Middle frontal gyrus (tissue), 1 donor: ENCODE measurements around the gene MAP3K1.

Experiments
- DNase-seq: peaks from one replicate; pipeline ENCODE4 v3.0.0-alpha.2; 2015; ENCODE audit warnings: low spot score; ENCODE audit errors: extremely low spot score

MAP3K1 gene

DNA sequence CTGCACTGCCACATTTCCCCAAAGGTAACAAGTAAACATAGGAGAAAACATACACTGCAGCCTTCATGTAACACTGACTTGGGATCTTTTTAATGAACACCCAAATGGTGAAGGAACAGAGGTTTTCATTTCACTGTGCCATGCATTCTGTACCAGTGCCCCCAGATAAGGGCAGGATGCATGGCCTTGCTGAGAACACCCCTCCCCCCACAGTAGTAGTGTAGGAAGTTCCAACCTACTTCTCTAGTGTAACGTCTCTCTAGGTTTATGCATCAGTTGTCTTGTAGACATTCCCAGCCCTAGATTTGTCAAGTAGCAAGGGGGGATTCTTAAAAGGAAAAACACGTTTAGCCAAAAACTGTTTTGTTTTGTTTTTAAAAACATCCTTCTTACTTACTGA lies 29.9 kb downstream of the MAP3K1 start:
- DNase-seq: no peak

GRCh38 chr5:56845904-56846480 lies 30.6 kb downstream of the MAP3K1 start:
- DNase-seq: no peak

- no peak for DNase-seq
Measured at GRCh38 chr5:56848206-56848605, 32.9 kb downstream of the MAP3K1 start.

DNA sequence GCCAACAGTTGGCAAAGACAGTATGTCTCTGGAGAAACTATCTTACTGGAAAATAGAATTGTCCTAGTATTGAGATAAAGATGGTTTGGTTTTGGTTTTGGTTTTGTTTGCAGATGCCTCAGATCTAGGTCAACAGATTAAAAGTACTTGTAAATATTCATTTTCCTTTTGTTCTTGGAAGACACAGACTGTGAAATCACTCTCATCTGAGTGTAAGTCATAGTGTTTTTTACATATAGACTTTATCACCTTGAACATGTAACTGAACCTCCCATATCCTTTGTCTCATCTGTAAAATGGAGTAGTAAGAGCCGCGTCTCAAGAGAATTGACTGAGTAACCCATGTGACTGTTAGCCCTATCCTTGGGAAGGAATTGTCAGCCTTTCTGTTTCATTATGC lies 34.3 kb downstream of the MAP3K1 start:
- no peak for DNase-seq

DNA sequence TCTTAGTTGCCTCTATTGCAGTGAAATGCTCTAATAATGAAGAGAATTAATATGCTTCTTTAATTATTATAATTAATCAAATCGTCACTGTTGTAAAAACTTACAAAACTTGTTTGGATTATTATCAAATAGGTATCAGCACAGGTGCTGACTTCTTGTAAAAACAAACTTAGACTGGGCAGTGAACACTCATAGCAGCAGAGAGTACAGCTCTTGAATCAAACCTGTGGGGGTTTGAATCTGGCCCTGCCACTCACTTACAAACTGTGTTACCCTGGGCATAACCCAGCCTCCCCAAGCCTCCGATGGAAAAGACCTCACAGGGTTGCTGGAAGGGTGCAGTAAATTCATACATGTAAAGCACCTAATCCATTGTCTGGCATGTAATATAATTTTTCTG lies 35.1 kb downstream of the MAP3K1 start:
- DNase-seq: no peak

DNA sequence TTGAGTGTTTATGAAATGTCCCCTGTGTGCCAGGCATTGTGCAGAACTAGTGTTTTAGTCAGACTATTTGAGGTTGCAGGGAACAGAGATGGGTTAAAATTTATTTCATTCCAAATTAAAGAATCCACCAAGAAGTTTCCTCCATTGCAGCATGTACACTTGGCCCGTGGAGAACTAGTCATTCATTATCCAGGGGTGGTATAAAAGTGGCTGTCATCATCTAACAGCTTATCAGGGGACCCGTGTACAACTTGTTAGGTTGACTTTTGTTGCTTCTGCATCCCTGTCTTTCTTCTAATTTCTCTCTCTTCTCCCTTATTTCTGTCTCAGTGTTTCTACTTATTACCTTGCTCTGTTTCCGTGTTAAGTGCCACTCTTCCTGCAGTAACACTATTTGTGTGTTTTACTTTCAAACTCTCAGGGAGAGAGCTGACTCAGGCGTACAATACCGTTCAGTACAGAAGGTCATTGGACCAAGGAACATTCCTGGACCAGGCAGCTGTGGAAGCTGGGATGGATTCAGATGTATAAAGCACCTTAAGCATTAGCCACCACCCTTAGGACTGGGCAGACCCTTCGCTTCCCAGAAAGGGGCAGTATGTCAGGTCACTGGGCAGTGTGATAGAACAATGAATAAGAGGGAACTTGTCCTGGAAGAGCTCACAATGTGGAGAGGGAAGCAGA lies 36.1 kb downstream of the MAP3K1 start:
- no peak for DNase-seq

GRCh38 chr5:56852228-56853000 lies 37.1 kb downstream of the MAP3K1 start:
- DNase-seq: no peak

DNA sequence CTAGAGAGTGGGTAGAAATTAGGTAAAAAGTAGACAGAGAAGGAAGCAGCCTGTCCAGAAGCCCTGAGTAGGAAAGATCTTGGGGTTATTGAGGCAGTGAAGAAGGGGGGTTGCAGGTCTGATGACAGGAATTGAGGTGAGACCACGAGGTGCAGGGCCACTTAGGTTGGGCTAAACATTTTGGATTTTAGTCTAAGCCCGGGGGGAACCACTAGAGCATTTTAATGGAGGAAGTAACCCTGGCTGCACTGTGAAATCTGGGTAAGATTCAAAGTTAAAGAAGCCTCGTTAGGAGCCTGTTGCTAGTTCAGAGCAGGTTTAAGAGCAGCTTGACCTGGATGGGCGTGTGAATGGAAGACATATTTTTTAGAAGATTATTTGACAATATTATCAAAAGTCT lies 38.3 kb downstream of the MAP3K1 start:
- no peak for DNase-seq

DNA sequence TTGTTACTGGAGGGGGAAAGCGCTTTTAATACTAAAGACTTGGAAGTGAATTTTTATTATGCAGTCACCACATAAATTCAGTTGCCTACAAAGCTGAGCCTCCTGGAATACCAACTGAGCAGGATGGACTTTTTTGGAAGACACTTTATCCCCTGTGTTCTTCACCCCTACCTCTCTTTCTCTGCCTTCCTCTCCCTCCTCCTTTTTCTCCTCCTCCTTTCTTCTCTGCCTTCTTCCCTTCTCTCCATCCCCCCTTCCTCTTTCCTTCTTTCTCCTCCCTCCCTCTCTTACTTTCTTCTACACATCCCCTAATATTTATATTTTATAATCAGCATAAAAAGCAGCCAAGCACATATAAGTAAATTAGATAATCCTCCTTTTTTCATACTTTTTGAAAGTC lies 39.6 kb downstream of the MAP3K1 start:
- no peak for DNase-seq

GRCh38 chr5:56856541-56857178 lies 41.3 kb downstream of the MAP3K1 start:
- DNase-seq: no peak

DNA sequence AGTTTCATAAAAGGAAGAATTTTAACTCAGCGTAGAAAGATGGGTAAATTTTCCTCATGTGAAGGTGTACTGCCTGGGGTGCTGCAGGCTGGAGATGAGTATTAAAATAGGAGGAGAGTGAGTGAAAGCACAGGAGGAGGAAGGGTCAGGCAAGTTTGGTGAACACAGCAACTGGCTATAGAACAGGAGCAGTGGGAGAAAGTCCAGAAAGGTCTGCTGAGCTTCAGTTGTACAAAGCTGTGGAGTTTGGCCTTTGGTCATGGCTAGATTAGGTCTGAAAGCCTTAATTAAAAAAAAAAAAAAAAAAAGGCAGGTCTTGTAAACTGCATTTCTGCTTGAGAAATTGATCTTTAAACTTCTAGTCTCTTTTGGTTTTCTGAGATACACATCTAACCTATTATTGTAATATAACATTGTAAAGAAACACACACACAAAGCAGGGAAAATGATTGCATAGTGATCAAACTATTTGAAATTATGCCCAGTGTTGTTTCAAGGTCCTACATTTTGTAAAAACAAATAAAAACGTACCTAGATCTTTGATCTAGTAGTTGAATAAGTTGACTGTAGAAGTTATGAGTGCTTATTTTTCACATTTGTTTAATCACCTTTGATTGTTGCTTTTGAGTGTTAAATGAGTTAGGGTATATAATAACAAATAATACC lies 43.6 kb downstream of the MAP3K1 start:
- DNase-seq: no peak

DNA sequence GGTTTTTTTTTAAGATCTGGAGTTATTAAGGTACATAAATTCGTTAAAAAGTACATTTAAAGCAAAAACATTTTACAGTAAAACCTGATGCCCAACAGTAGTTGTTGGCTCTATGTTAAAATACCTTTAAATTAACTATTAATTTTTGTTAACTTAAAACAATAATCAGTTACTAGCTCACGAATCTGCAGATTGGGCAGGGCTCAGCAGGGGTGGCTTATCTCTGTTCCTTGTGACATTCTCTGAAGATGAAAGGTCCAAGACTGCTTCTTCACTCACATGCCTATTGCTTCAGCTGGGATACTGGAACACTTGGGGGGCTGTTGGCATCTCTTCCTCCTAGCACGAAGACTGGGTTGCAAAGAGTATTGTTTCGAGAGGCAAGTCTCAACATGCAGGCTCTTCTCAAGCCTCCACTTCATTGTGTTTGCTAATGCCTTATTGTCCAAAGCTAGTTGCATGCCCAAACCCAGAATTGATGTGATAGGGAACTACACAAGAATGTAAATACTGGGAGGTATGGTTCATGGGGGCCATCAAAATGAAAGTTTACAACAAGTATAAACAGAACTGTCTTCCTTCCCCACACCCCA lies 46.6 kb downstream of the MAP3K1 start:
- DNase-seq: no peak

DNA sequence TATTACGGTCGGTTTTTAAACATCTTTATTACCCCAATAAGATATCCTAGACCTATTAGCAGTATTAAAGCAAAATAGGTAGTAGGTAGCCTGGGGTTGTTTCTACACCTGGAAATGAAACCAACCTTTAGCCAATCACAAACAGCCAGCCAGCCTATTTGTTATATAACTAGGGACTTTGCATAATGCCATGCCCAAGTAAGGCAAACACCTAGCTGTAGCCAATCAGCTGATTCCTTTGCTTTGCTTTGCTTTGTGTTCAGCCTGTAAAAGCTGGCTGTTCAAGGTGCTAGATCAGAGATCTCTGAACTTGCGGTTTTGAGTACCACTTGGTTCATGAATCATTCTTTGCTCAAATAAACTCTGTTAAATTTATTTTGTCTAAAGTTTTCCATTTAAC lies 47.6 kb downstream of the MAP3K1 start:
- no peak for DNase-seq

DNA sequence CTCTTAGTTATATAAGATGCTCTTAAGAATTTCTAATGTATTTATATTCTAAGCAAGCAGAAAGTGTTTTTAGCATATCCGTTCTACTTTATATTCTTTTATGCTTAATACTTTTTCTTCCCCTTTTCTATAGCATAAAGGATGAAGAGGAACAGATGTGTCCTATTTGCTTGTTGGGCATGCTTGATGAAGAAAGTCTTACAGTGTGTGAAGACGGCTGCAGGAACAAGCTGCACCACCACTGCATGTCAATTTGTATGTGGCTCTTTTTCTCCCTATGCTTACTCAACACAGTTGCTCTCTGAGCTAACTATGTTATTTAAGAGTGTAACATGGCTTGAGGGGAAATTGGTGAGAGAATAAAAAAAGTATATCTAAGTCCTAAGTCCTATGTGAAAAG lies 56.4 kb downstream of the MAP3K1 start:
- no peak for DNase-seq

DNA sequence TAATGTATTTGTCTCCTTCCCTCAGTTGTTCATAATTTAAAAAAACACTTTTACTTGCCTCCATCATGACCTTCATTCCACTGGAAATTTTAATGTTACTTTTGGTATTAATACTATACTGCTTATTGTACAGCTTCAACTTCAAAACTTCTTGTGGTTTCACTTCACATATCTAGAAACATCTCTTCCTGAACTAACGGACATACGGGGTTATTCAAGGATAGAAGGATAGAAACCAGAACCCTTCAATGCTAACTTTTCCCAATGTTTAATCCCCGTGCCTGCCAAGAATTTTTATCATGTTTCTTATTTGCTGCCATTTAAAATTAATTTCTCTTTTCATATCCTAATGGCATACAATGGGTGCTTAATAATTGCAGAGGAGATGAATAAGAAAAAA lies 57.7 kb downstream of the MAP3K1 start:
- no peak for DNase-seq

DNA sequence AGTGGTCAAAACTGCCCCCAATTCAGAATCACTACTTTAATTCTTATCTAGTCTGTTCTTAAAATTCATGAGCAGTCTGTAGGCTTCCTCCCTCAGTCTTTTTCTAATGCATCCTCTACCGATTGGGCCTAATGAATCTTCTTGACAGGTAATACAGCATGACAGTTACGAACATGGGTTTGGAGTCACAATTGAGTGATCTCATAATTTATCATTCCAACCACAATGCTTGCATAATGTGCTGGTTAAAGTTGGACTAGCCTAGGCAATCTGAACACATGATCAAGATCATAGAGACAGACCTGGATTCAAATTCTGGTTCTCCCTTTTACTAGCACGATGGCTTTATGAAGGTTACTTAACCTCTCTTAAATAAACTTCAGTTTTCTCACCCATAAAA lies 61.0 kb downstream of the MAP3K1 start:
- DNase-seq: no peak

DNA sequence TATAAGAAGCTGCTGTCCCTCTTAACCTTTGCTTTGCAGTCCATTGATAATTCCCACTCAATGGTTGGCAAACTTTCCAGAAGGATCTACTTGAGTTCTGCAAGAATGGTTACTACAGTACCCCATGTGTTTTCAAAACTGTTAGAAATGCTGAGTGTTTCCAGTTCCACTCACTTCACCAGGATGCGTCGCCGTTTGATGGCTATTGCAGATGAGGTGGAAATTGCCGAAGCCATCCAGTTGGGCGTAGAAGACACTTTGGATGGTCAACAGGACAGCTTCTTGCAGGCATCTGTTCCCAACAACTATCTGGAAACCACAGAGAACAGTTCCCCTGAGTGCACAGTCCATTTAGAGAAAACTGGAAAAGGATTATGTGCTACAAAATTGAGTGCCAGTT lies 66.2 kb downstream of the MAP3K1 start:
- DNase-seq: no peak

- DNase-seq: no peak
Measured at GRCh38 chr5:56893251-56893951, 78.1 kb downstream of the MAP3K1 start.

DNA sequence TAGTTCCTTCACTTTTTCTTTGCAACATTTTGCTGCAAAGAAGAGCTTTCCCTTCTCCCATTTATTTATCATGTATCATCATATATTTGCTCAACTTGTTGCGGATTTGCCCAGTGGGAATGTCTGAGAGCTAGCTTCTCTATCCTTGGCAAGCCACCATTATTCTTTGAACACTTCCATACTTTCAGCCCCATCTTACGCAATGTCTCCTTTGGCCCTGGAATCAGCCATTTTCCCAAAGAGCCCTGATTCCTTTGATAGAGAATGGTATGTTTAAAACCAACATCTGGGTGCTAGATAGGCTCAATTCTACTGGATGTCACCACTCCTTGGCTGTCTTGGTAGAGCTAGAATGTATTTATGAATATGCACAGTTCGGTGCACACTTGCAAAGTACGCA lies 81.4 kb downstream of the MAP3K1 start:
- DNase-seq: no peak

GRCh38 chr5:56898213-56898612 lies 82.9 kb downstream of the MAP3K1 start:
- DNase-seq: no peak

DNA sequence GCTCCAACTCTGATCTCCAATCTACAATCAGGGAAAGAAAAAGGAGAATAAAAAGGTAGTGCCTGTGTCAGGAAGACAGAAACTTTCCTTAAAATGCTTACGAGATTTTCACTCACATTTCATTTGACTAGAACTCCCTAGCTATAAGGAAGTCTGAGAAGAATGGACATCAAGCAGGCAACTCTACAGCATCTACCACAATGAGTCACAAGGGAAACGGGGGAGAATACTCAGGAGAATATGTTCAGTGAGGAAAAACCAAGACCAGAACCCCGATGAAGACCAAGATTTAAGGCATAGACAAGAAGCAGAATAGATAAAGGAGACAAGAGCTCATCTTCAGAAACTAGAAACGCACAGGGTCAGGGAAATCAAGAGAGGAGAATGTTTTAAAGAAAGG lies 85.0 kb downstream of the MAP3K1 start:
- no peak for DNase-seq
